GM19397 (cell line): Measurements from ENCODE around the gene CS.
A peak's percentile ranks its signal among the peaks of the same experiment; 100 is the strongest.

ENCODE experiments used
- ATAC-seq: cut with Tn5 transposase; IDR thresholded peaks from one replicate; pipeline ENCODE4 v1.9.1; 2021; ENCODE audit warnings: mild to moderate bottlenecking, moderate library complexity; ENCODE audit not compliant: unreplicated experiment

The CS gene

GRCh38 chr12:56253091-56253490 is 47.0 kb downstream of the CS start:
- ATAC-seq, result no peak

GRCh38 chr12:56252649-56253048 is 47.5 kb downstream of the CS start:
- ATAC-seq, result no peak

GRCh38 chr12:56248711-56249110 is 51.4 kb downstream of the CS start:
- ATAC-seq, result no peak

- ATAC-seq, result no peak
Measured at GRCh38 chr12:56247923-56248322, 52.2 kb downstream of the CS start.

- ATAC-seq, result no peak
Measured at GRCh38 chr12:56244494-56244893, 55.6 kb downstream of the CS start.

GRCh38 chr12:56243731-56244181 is 56.4 kb downstream of the CS start:
- ATAC-seq, result no peak

GRCh38 chr12:56242986-56243385 is 57.1 kb downstream of the CS start:
- ATAC-seq, result no peak

GRCh38 chr12:56241424-56242303 is 58.5 kb downstream of the CS start:
- ATAC-seq, result no peak

- ATAC-seq, result no peak
Measured at GRCh38 chr12:56237552-56237951, 62.6 kb downstream of the CS start.

GRCh38 chr12:56236985-56237384 is 63.1 kb downstream of the CS start:
- ATAC-seq, result no peak

- ATAC-seq, result no peak
Measured at GRCh38 chr12:56236091-56236490, 64.0 kb downstream of the CS start.

GRCh38 chr12:56234746-56235436 is 65.2 kb downstream of the CS start:
- ATAC-seq, result no peak

- ATAC-seq, result no peak
Measured at GRCh38 chr12:56231184-56231582, 68.9 kb downstream of the CS start.

- ATAC-seq, result no peak
Measured at GRCh38 chr12:56230432-56231183, 69.5 kb downstream of the CS start.

- ATAC-seq, result no peak
Measured at GRCh38 chr12:56229916-56230431, 70.2 kb downstream of the CS start, which contains the start of gene SLC39A5. SLC39A5 (plus strand) TSS chr12:56230051; CDS start chr12:56231275, 1,224 bp downstream.

- no peak for ATAC-seq
Measured at GRCh38 chr12:56229082-56229481, 71.0 kb downstream of the CS start.

GRCh38 chr12:56224954-56225353 is 75.2 kb downstream of the CS start:
- ATAC-seq, result no peak

GRCh38 chr12:56224102-56224701 is 75.9 kb downstream of the CS start, which contains the start of gene NABP2:
NABP2 (plus strand) TSS chr12:56224342; CDS start chr12:56224857, 515 bp downstream.
- ATAC-seq, result peak; percentile 75

- no peak for ATAC-seq
Measured at GRCh38 chr12:56223571-56224101, 76.5 kb downstream of the CS start.

GRCh38 chr12:56222531-56222895 is 77.6 kb downstream of the CS start:
- no peak for ATAC-seq
